Mesodermal cell (in vitro differentiated cells): ENCODE results near the gene NAGS.
"Not testable (repeated sequence)": the region's sequence is repeated elsewhere in the genome, so short reads cannot be mapped to it uniquely, and the experiment has no call there.

Source experiments
- H3K27ac ChIP-seq: 2 replicates; pipeline ENCODE4 v1.7.0; 2013; ENCODE audit warnings: mild to moderate bottlenecking, low read depth, low read length, moderate library complexity; ENCODE audit not compliant: severe bottlenecking
- H3K36me3 ChIP-seq: 2 replicates; pipeline ENCODE4 v1.7.1; 2013; ENCODE audit warnings: mild to moderate bottlenecking, low read length, moderate library complexity; ENCODE audit not compliant: control insufficient read depth, insufficient read depth
- H3K4me1 ChIP-seq: one replicate; pipeline ENCODE4 v1.7.1; 2013; ENCODE audit warnings: mild to moderate bottlenecking, low read length; ENCODE audit not compliant: insufficient read depth, control insufficient read depth, poor library complexity, severe bottlenecking
- H3K4me3 ChIP-seq: 2 replicates; pipeline ENCODE4 v1.7.0; 2013; ENCODE audit warnings: low read length, control low read depth, mild to moderate bottlenecking; ENCODE audit not compliant: insufficient read depth, poor library complexity, severe bottlenecking; ENCODE audit errors: extremely low read depth
- H3K9me3 ChIP-seq: 2 replicates; pipeline ENCODE4 v1.7.1; 2013; ENCODE audit warnings: mild to moderate bottlenecking, low read length, moderate library complexity; ENCODE audit not compliant: control insufficient read depth
- WGBS, 2 experiments: methylation state at CpG; one replicate each; pipeline ENCODE4 v1.1.5; 2013; ENCODE audit warnings: missing lambda C conversion rate in 2 of 2; ENCODE audit not compliant: insufficient coverage in 2 of 2; 5-methylcytosine and 5-hydroxymethylcytosine counted together

Gene NAGS

DNA sequence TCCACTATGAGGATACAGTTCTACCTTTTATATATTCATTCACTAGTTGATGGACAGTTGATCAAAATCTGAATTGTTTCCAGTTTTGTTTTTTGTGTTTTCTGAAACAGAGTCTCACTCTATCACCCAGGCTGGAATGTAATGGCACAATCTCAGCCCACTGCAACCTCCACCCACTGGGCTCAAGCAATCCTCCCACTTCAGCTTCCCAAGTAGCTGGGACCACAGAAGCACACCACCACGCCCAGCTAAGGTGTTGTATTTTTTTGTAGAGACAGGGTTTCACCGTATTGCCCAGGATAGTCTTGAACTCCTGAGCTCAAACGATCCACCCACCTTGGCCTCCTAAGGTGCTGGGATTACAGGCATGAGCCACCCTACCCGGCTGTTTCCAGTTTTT, 41.1 kb downstream of the NAGS start:
- WGBS, 2 experiments = 80 to 100% methylated on average over 1 to 2 of the region's 4 CpGs
- peaks cover 13% of the 10 kb centered on the region for H3K4me1 ChIP-seq
- no peaks in the 10 kb centered on the region for H3K9me3 ChIP-seq
- H3K27ac ChIP-seq = no peak overlapping the region
- H3K4me3 ChIP-seq = no peak overlapping the region
- H3K36me3 ChIP-seq = peaks cover 52% of the 10 kb centered on the region

DNA sequence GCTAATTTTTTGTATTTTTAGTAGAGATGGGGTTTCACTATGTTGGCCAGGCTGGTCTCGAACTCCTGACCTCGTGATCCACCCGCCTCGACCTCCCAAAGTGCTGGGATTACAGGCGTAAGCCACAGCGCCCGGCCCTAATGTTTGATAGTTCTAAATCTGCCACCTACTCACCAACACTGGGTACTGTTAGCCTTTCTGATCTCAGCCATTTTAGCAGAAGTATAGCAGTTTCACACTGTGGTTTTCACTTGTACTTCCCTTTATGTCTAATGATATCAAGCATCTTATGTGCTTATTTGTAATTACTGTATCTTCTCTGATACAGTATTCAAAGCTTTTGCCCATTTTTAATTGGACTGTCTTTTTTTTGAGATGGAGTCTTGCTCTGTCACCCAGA, 42.5 kb downstream of the NAGS start:
- WGBS, 2 experiments = 82 to 100% methylated on average over 1 to 3 of the region's 7 CpGs

DNA sequence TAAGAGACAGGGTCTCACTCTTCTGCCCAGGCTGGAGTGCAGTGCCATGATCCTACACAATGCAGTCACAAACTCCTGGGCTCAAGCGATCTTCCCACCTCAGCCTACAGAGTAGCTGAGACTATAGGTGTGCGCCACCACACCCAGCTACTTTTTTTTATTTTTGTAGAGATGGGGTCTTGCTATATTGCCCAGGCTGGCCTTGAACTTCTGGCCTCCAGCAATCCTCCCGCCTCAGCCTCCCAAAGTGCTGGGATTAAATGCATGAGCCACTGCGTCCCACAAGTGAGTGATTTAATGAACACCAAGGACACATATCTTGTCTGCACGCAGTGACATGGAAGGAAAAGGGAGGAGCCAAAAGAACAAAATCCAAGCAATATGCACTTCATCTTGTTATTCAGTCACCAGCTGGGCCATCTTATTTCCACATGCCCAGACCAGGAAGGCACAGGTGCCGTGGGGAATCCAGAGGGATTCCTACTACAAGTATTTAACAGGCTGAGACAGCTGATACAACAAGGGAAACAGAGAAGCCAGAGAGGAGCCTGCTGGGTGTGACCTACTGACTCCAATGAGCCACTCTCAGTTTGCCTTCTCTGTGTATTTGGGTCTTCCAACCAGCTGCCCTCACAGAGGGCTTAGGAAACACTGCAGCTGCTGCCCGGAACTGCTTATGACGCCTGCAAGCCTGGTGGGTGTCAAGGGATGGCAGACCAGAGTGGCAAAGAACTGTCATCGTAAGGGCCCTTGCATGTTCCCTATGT, 45.1 kb downstream of the NAGS start:
- 95 to 97% methylated on average over 5 to 7 of the region's 9 CpGs for WGBS, 2 experiments
- Histone ChIP-seq H3K36me3 (peaks cover 73% of the 10 kb centered on the region), H3K4me1 (no peaks in the 10 kb centered on the region), H3K27ac (no peak overlapping the region), H3K4me3 (no peak overlapping the region), H3K9me3 (no peaks in the 10 kb centered on the region)

More for the DNA sequence above, 42.5 kb downstream of the NAGS start:
- Histone ChIP-seq H3K36me3 (peaks cover 59% of the 10 kb centered on the region), H3K4me1 (peaks cover 11% of the 10 kb centered on the region)
- H3K4me3 ChIP-seq, H3K9me3 ChIP-seq, H3K27ac ChIP-seq: not testable (repeated sequence)

DNA sequence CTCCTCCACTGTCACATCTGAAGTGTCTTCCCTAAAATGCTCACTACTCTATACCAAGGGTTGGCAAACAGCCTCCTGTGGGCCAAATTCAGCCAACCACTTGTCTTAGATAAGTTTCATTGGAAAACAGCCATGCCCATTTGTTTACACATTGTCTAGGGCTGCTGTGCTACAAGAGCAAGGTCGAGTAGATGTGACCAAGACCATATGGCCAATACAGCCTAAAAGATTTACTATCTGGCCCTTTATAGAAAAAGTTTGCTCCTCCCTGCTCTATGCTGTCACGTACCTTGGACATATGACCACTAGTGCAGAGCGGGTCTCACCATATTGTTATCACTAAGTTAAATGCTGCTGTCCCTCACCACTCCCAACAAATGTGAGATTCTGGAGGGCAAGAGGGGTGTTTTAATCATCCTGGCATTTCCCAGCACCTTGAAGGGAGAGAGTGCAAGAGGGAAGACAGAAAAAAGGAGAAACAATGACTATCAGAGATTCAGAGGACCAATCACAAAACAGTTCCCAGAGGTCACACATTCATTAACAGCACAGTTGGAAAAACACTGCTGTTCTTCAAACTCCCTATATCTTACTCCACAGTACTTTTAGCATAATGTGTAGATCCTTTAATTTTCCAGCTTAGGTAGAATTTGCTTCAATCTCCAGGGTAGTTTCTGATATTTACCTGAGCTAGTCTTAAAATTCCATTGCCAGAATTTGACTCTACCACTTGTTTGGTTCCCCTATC, 48.9 kb downstream of the NAGS start:
- H3K9me3 ChIP-seq = no peaks in the 10 kb centered on the region
- no peaks in the 10 kb centered on the region for H3K4me1 ChIP-seq
- no peak overlapping the region for H3K27ac ChIP-seq
- 92 to 94% methylated on average over 2 to 3 of the region's 3 CpGs for WGBS, 2 experiments
- peaks cover 97% of the 10 kb centered on the region for H3K36me3 ChIP-seq
- H3K4me3 ChIP-seq = no peak overlapping the region
